IMR-90 (cell line): Measurements from ENCODE around the gene ATPAF1. TPM values are rescaled to one million over a fixed set of nuclear protein-coding genes. Genes with fewer than 3 reads are reported as not detected.

Experiments
- ATAC-seq: fragments of 200-7000 bp; cut with Tn5 transposase; 2 replicates; pipeline ENCODE4 v1.9.1; 2020; ENCODE audit warnings: low read depth, mild to moderate bottlenecking, moderate library complexity
- BruUV-seq: library from RNA; stranded (reverse); fragments of 400-500 nt; replicated peaks from 2 replicates; lab custom pipeline; 2021; lab: Mats Ljungman, UMichigan
- CTCF ChIA-PET: fragments of 300-600 bp; formaldehyde crosslinking; extraction: SDS; loops from one replicate; lab custom pipeline; 2021; ENCODE audit warnings: antibody characterized with exemption; lab: Yijun Ruan, JAX
- POLR2A ChIA-PET: fragments of 300-600 bp; sonication (Branson Sonifier 250); formaldehyde crosslinking; loops from one replicate; lab custom pipeline; 2022; ENCODE audit warnings: antibody characterized with exemption; ENCODE audit not compliant: unreplicated experiment; lab: Charles Lee
- DNase-seq: peaks from one replicate; pipeline ENCODE4 v3.0.0; 2013
- H2AFZ ChIP-seq: replicated peaks from 2 replicates; pipeline ENCODE3; 2013; ENCODE audit warnings: low read length, mild to moderate bottlenecking; ENCODE audit not compliant: poor library complexity
- H2AK5ac ChIP-seq: 2 replicates; pipeline ENCODE4 v1.6.1; 2013; ENCODE audit warnings: low read depth, low read length, inconsistent platforms
- H2AK9ac ChIP-seq: replicated peaks from 2 replicates; pipeline ENCODE3; 2013; ENCODE audit warnings: mild to moderate bottlenecking, low read depth, low read length, moderate library complexity; ENCODE audit not compliant: poor library complexity
- H2BK120ac ChIP-seq: 2 replicates; pipeline ENCODE4 v1.6.1; 2013; ENCODE audit warnings: low read depth, low read length, inconsistent platforms
- H2BK15ac ChIP-seq: 3 replicates; pipeline ENCODE4 v1.6.1; 2013; ENCODE audit warnings: low read depth, low read length, inconsistent platforms
- H2BK20ac ChIP-seq: 2 replicates; pipeline ENCODE4 v1.6.1; 2013; ENCODE audit warnings: low read depth, mild to moderate bottlenecking, inconsistent platforms, low read length, moderate library complexity
- H2BK5ac ChIP-seq: 2 replicates; pipeline ENCODE4 v1.6.1; 2013; ENCODE audit warnings: mild to moderate bottlenecking, low read depth, low read length, inconsistent platforms; ENCODE audit not compliant: poor library complexity, severe bottlenecking
- H3K14ac ChIP-seq: replicated peaks from 2 replicates; pipeline ENCODE4 v1.6.1; 2013; ENCODE audit warnings: low read depth, low read length, inconsistent platforms
- H3K18ac ChIP-seq: 2 replicates; pipeline ENCODE4 v1.6.1; 2013; ENCODE audit warnings: low read depth, low read length, control low read depth
- H3K23ac ChIP-seq: 2 replicates; pipeline ENCODE4 v1.6.1; 2013; ENCODE audit warnings: low read depth, low read length, inconsistent platforms
- H3K27ac ChIP-seq: 2 replicates; pipeline ENCODE4 v1.5.1; 2013; ENCODE audit warnings: mild to moderate bottlenecking, control low read depth, low read length; ENCODE audit not compliant: insufficient read depth
- H3K27me3 ChIP-seq: 2 replicates; pipeline ENCODE4 v1.6.1; 2013; ENCODE audit warnings: low read length; ENCODE audit not compliant: control insufficient read depth, insufficient read depth
- H3K36me3 ChIP-seq: 2 replicates; pipeline ENCODE4 v1.6.1; 2013; ENCODE audit warnings: low read length, mixed read lengths; ENCODE audit not compliant: control insufficient read depth, insufficient read depth
- H3K4ac ChIP-seq: 2 replicates; pipeline ENCODE4 v1.6.1; 2013; ENCODE audit warnings: low read depth, low read length, inconsistent platforms
- H3K4me1 ChIP-seq: 2 replicates; pipeline ENCODE4 v1.6.1; 2013; ENCODE audit warnings: low read length, mixed read lengths; ENCODE audit not compliant: control insufficient read depth, insufficient read depth
- H3K4me2 ChIP-seq: 2 replicates; pipeline ENCODE4 v1.6.1; 2013; ENCODE audit warnings: low read depth, mild to moderate bottlenecking, control low read depth, low read length, moderate library complexity
- H3K4me3 ChIP-seq: 2 replicates; pipeline ENCODE4 v1.5.1; 2013; ENCODE audit warnings: low read depth, mild to moderate bottlenecking, control low read depth, low read length, moderate library complexity; ENCODE audit not compliant: insufficient read depth
- H3K56ac ChIP-seq: 2 replicates; pipeline ENCODE4 v1.6.1; 2013; ENCODE audit warnings: low read length, inconsistent platforms; ENCODE audit not compliant: insufficient read depth; ENCODE audit errors: extremely low read depth
- H3K79me1 ChIP-seq, 2 experiments: 2 replicates each; pipeline ENCODE4 v1.6.1; 2013; ENCODE audit warnings: low read length in 2 of 2, inconsistent platforms in 1 of 2, low read depth in 1 of 2
- H3K9ac ChIP-seq: 2 replicates; pipeline ENCODE4 v1.6.1; 2013; ENCODE audit warnings: low read depth, low read length, control low read depth
- H3K9me1 ChIP-seq: 2 replicates; pipeline ENCODE4 v1.6.1; 2013; ENCODE audit warnings: low read length, inconsistent platforms; ENCODE audit not compliant: insufficient read depth
- H3K9me3 ChIP-seq: 2 replicates; pipeline ENCODE4 v1.6.1; 2013; ENCODE audit warnings: low read length; ENCODE audit not compliant: control insufficient read depth, insufficient read depth
- H4K20me1 ChIP-seq: 2 replicates; pipeline ENCODE4 v1.6.1; 2013; ENCODE audit warnings: low read length, inconsistent platforms; ENCODE audit not compliant: insufficient read depth
- H4K5ac ChIP-seq: 2 replicates; pipeline ENCODE4 v1.6.1; 2013; ENCODE audit warnings: mild to moderate bottlenecking, low read depth, low read length, control low read depth
- H4K8ac ChIP-seq, 2 experiments: 2 replicates each; pipeline ENCODE4 v1.6.1; 2013; ENCODE audit warnings: low read depth in 2 of 2, low read length in 2 of 2, control low read depth in 1 of 2, inconsistent platforms in 1 of 2
- H4K91ac ChIP-seq: 2 replicates; pipeline ENCODE4 v1.6.1; 2013; ENCODE audit warnings: low read depth, low read length, inconsistent platforms; ENCODE audit not compliant: insufficient read depth
- CEBPB ChIP-seq: IDR thresholded peaks from 2 replicates; pipeline ENCODE4 v1.6.1; 2012; ENCODE audit warnings: low read depth, low read length, improper control_type of control experiment
- CTCF ChIP-seq: conservative IDR thresholded peaks from 2 replicates; pipeline ENCODE4 v1.5.1; 2012; ENCODE audit warnings: mild to moderate bottlenecking, low read depth, low read length, improper control_type of control experiment
- FOS ChIP-seq: fragments of 150-350 bp; IDR thresholded peaks from 2 replicates; pipeline ENCODE4 v1.6.1; 2016; ENCODE audit warnings: low read depth, low read length
- MAZ ChIP-seq: IDR thresholded peaks from 2 replicates; pipeline ENCODE4 v1.6.1; 2012; ENCODE audit warnings: low read depth, mild to moderate bottlenecking, low read length, improper control_type of control experiment, moderate library complexity, borderline replicate concordance
- RAD21 ChIP-seq: IDR thresholded peaks from 2 replicates; pipeline ENCODE4 v1.6.1; 2012; ENCODE audit warnings: low read length, improper control_type of control experiment
- USF2 ChIP-seq: fragments of 150-350 bp; IDR thresholded peaks from 2 replicates; pipeline ENCODE4 v1.6.1; 2017; ENCODE audit warnings: mild to moderate bottlenecking, antibody characterized with exemption, low read length, low read depth
- WGBS, 2 experiments: methylation state at CpG; one replicate each; pipeline versions ENCODE4 v1.1.5 to v1.1.7; 2013; ENCODE audit warnings: missing lambda C conversion rate in 2 of 2; ENCODE audit not compliant: insufficient read length in 1 of 2; ENCODE audit errors: extremely low coverage in 2 of 2; 5-methylcytosine and 5-hydroxymethylcytosine counted together
- dilution Hi-C: fragments of 300-500 bp; cut with HindIII; formaldehyde crosslinking; loops from one replicate; pipeline ENCODE4 v1.14.3; 2018; ENCODE audit warnings: low sequenced_read_pairs; ENCODE audit not compliant: unreplicated experiment
- in situ Hi-C: fragments of 300-500 bp; cut with MboI; formaldehyde crosslinking; loops from 3 replicates; pipeline ENCODE4 v1.14.3; 2019; ENCODE audit warnings: low sequenced_read_pairs, inconsistent platforms, mixed read lengths
- intact Hi-C: fragments of 100-400 bp; cut with micrococcal nuclease; formaldehyde crosslinking; loops from 2 replicates; pipeline ENCODE4 v1.10.0; 2022
- polyA plus RNA-seq, 3 experiments: library from polyadenylated mRNA; depleted of rRNA; stranded (reverse); fragments of >200 nt; gene quantifications; 2 replicates each; pipeline ENCODE4 v1.2.3, GENCODE V29; 2012; ENCODE audit warnings: low replicate concordance in 1 of 3
- total RNA-seq: library from RNA; depleted of rRNA; stranded (reverse); fragments of >200 nt; gene quantifications from 2 replicates; pipeline ENCODE4 v1.2.3, GENCODE V29; 2012

ATPAF1 gene
- total and polyA plus RNA-seq, 2 of the 4 experiments (the other 2 are of a cell fraction): 55.5 to 80.3 TPM

GRCh38 chr1:46672696-46673095, 4.5 kb upstream of the ATPAF1 start:
- ChIA-PET CTCF (no interaction called here), POLR2A (no interaction called here)
- Histone ChIP-seq H2BK15ac (no peak overlapping the region), H3K18ac (no peak overlapping the region), H3K9me1 (peaks cover 21% of the 10 kb centered on the region), H3K4me1 (peaks cover 6% of the 10 kb centered on the region), H3K27ac (no peak overlapping the region), H4K20me1 (no peaks in the 10 kb centered on the region), H3K14ac (no peak overlapping the region), H2BK120ac (no peak overlapping the region), H2AK9ac (no peak overlapping the region), H3K4ac (no peak overlapping the region), H3K4me2 (no peak overlapping the region), H3K36me3 (peaks cover 7% of the 10 kb centered on the region), H4K91ac (no peak overlapping the region), H3K27me3 (no peaks in the 10 kb centered on the region), H4K8ac (no peak overlapping the region), H2AK5ac (no peak overlapping the region), H3K9ac (no peak overlapping the region), H3K4me3 (no peak overlapping the region), H4K5ac (no peak overlapping the region), H3K56ac (no peak overlapping the region), H2AFZ (no peak overlapping the region), H3K23ac (no peak overlapping the region), H2BK5ac (no peak overlapping the region), H3K79me1 (peaks cover under 1 to 1% of the 10 kb centered on the region in 2 experiments), H3K9me3 (no peaks in the 10 kb centered on the region), H2BK20ac (no peak overlapping the region)
- no TSS peak for BruUV-seq
- 100% methylated on average over 2 of the region's 8 CpGs; no CpG with 5 or more reads in 1 of the 2 experiments for WGBS, 2 experiments
- in situ Hi-C loops: no loop called here
- dilution Hi-C loops: no loop called here
- ATAC-seq: no peak
- TF ChIP-seq RAD21: no peak
- no peak for TF ChIP-seq MAZ
- no peak for TF ChIP-seq USF2
- TF ChIP-seq CTCF: no peak
- no peak for TF ChIP-seq FOS
- TF ChIP-seq CEBPB: no peak
- DNase-seq: no peak
- intact Hi-C loops: no loop called here
